AG08396 (cell line): ENCODE results near the gene STK24.

Experiments used
- DNase-seq: peaks from one replicate; pipeline ENCODE4 v3.0.0; 2012; ENCODE audit warnings: low spot score, mixed read lengths

The STK24 gene

GRCh38 chr13:98450539-98451111, 126.3 kb downstream of the STK24 start:
- DNase-seq, result no peak

GRCh38 chr13:98450026-98450425, 126.9 kb downstream of the STK24 start:
- DNase-seq, result no peak

GRCh38 chr13:98449273-98449672, 127.6 kb downstream of the STK24 start:
- DNase-seq, result no peak

- no peak for DNase-seq
Measured at GRCh38 chr13:98448642-98448928, 128.3 kb downstream of the STK24 start.

- DNase-seq, result no peak
Measured at GRCh38 chr13:98447881-98448641, 128.8 kb downstream of the STK24 start.

GRCh38 chr13:98447130-98447529, 129.8 kb downstream of the STK24 start:
- DNase-seq, result no peak

- no peak for DNase-seq
Measured at GRCh38 chr13:98446234-98446621, 130.7 kb downstream of the STK24 start.

- peak; percentile 84 for DNase-seq
Measured at GRCh38 chr13:98445340-98446233, 131.3 kb downstream of the STK24 start.

GRCh38 chr13:98444381-98444780, 132.5 kb downstream of the STK24 start:
- DNase-seq, result no peak

- DNase-seq, result no peak
Measured at GRCh38 chr13:98443800-98444325, 133.0 kb downstream of the STK24 start.

- DNase-seq, result peak; percentile 94
Measured at GRCh38 chr13:98443329-98443728, 133.6 kb downstream of the STK24 start.

- DNase-seq, result no peak
Measured at GRCh38 chr13:98442391-98443230, 134.3 kb downstream of the STK24 start.

- no peak for DNase-seq
Measured at GRCh38 chr13:98441056-98441676, 135.7 kb downstream of the STK24 start.

GRCh38 chr13:98440390-98441055, 136.4 kb downstream of the STK24 start:
- DNase-seq, result no peak

- DNase-seq, result no peak
Measured at GRCh38 chr13:98439896-98440295, 137.0 kb downstream of the STK24 start.

- no peak for DNase-seq
Measured at GRCh38 chr13:98439126-98439828, 137.6 kb downstream of the STK24 start.

GRCh38 chr13:98438246-98439125, 138.4 kb downstream of the STK24 start:
- no peak for DNase-seq

GRCh38 chr13:98436233-98436910, 140.5 kb downstream of the STK24 start:
- no peak for DNase-seq

GRCh38 chr13:98435376-98435775, 141.5 kb downstream of the STK24 start:
- DNase-seq, result no peak
